Measurements from ENCODE around the gene STK25. TPM values are rescaled to one million over a fixed set of nuclear protein-coding genes. Genes with fewer than 3 reads are reported as not detected.
"Not testable (repeated sequence)": the region's sequence is repeated elsewhere in the genome, so short reads cannot be mapped to it uniquely, and the experiment has no call there.

STK25 gene
- total and polyA plus RNA-seq, 9 donors = 71.1 to 150 (median 108) TPM

GRCh38 chr2:241456546-241456945 lies 51.8 kb downstream of the STK25 start:
- no peak for TF ChIP-seq POLR2A (IDR thresholded peaks at IDR 0.05)
- no peak for TF ChIP-seq EP300 (IDR thresholded peaks at IDR 0.05)
- TF ChIP-seq CTCF (IDR thresholded peaks at IDR 0.05) = no peak
- no peaks in the 10 kb centered on the region for H3K27me3 ChIP-seq
- WGBS, 3 donors = 80 to 86% (median 86%) methylated on average over 11 of the region's 11 CpGs

DNA sequence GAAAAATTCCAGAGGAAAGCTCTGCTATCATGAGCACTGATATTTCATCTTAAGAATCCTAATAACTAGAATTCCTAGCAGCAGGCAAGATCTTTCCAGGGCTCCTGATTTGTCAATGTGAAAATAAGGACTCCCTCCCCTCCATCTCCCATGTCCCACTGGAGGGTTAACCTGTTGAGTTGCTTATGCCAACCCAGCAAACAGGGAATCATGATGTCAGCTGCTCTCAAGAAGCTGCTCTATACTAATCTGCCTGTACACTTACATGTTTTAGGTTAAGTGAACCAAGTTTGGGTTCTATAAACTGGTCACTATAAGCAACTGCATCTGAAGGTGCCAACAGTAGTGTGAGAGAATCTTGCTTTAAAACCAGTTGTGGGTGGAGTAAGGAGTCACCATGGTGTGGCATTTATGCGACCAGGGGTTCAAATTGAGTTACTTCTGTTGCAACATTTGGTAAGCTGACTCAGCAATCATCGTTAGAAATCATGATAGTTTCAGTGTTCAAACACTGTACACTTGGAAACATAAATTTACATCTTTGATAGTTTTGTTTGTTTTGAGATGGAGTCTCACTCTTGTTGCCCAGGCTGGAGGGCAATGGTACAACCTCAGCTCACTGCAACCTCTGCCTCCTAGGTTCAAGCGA lies 53.4 kb downstream of the STK25 start:
- no peaks in the 10 kb centered on the region for H3K27me3 ChIP-seq
- TF ChIP-seq EP300 (IDR thresholded peaks at IDR 0.05) = no peak
- no peak for TF ChIP-seq CTCF (IDR thresholded peaks at IDR 0.05)
- TF ChIP-seq POLR2A (IDR thresholded peaks at IDR 0.05) = no peak
- no peaks in the 10 kb centered on the region for H3K4me1 ChIP-seq (ENCODE audit: insufficient read depth)
- H3K9me3 ChIP-seq = no peaks in the 10 kb centered on the region
- no peak for DNase-seq
- intact Hi-C loops (cut with DNase I) = no loop called here
- no peaks in the 10 kb centered on the region for H3K36me3 ChIP-seq
- no peak overlapping the region for H3K27ac ChIP-seq
- WGBS, 3 donors = 73 to 77% (median 77%) methylated on average over 3 of the region's 3 CpGs
- no peak overlapping the region for H3K4me3 ChIP-seq

More at GRCh38 chr2:241456546-241456945, 51.8 kb downstream of the STK25 start:
- Histone ChIP-seq H3K4me3 (no peak overlapping the region), H3K4me1 (ENCODE audit: insufficient read depth) (no peaks in the 10 kb centered on the region), H3K36me3 (no peaks in the 10 kb centered on the region), H3K9me3 (no peaks in the 10 kb centered on the region), H3K27ac (no peak overlapping the region)
- intact Hi-C loops (cut with DNase I) = no loop called here
- DNase-seq = no peak

DNA sequence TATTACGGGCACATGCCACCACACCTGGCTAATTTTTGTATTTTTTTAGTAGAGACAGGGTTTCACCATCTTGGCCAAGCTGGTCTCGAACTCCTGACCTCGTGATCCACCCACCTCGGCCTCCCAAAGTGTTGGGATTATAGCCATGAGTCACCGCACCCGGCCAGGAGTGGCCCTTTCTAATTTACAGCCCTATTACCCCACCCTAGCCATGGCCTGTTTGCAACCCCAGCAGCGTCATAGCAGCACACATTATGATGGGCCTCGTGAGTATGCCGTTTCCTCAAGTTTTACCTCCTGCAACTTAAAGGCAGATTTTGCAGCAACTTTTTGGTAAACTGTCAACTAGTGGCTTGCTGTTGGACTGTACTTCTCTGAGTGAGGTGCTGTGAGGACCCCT lies 54.5 kb downstream of the STK25 start:
- H3K4me3 ChIP-seq; H3K9me3 ChIP-seq; H3K27me3 ChIP-seq; intact Hi-C loops (cut with DNase I); H3K4me1 ChIP-seq (ENCODE audit: insufficient read depth); H3K27ac ChIP-seq; DNase-seq; H3K36me3 ChIP-seq: not testable (repeated sequence)
- WGBS, 3 donors = 82 to 90% (median 89%) methylated on average over 9 of the region's 9 CpGs

DNA sequence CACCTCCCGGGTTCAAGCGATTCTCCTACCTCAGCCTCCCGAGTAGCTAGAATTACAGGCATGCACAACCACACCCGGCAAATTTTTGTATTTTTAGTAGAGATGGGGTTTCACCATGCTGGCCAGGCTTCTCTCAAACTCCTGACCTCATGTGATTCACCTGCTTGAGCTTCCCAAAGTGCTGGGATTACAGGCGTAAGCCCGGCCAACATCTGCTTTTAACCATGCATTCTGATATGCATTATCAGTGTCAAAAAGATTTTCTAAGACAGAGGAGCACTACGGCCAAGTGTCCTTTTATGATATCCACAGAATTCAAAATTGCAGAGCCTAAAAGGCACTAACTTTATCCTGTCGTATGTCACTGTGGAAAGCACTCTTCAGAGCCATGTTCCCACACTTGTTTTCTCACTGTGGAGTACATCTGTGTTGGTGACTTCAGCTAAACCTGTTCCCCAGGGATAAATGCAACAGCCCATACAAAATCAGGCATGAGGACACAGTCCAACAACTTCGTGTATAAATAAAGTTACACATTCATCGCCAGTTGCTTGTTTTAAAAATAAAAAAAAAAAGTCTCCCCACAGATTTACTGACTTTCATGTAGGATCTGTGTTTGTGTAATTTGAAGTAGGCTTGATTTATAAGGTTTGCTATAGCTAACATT lies 56.4 kb downstream of the STK25 start:
- H3K36me3 ChIP-seq = no peaks in the 10 kb centered on the region
- no peaks in the 10 kb centered on the region for H3K4me1 ChIP-seq (ENCODE audit: insufficient read depth)
- intact Hi-C loops (cut with DNase I) = no loop called here
- no peak for TF ChIP-seq EP300 (IDR thresholded peaks at IDR 0.05)
- no peak for TF ChIP-seq CTCF (IDR thresholded peaks at IDR 0.05)
- no peak for TF ChIP-seq POLR2A (IDR thresholded peaks at IDR 0.05)
- no peaks in the 10 kb centered on the region for H3K9me3 ChIP-seq
- H3K27me3 ChIP-seq = no peaks in the 10 kb centered on the region
- H3K4me3 ChIP-seq = no peak overlapping the region
- no peak for DNase-seq
- 75 to 80% (median 79%) methylated on average over 10 of the region's 10 CpGs for WGBS, 3 donors
- H3K27ac ChIP-seq = no peak overlapping the region

GRCh38 chr2:241450092-241450491 lies 58.3 kb downstream of the STK25 start:
- H3K27me3 ChIP-seq; DNase-seq; H3K36me3 ChIP-seq; H3K4me1 ChIP-seq (ENCODE audit: insufficient read depth); H3K9me3 ChIP-seq; H3K4me3 ChIP-seq; H3K27ac ChIP-seq; intact Hi-C loops (cut with DNase I): not testable (repeated sequence)
- 84 to 90% (median 88%) methylated on average over 7 of the region's 7 CpGs for WGBS, 3 donors

All from ovary (tissue), 9 donors.